Left lung (tissue), 14 donors: ENCODE results near the gene EHD3. TPM values are rescaled to one million over a fixed set of nuclear protein-coding genes. Genes with fewer than 3 reads are reported as not detected.
A peak's percentile ranks its signal among the peaks of the same experiment; 100 is the strongest.

Source experiments
- ATAC-seq: fragments of 200-7000 bp; cut with Tn5 transposase; one replicate; pipeline ENCODE4 v1.9.1; 2020; ENCODE audit warnings: moderate library complexity
- DNase-seq, 4 donors: peaks; one replicate each; pipeline ENCODE4 v3.0.0-alpha.2; 2013 to 2020
- H3K27ac ChIP-seq, 2 donors: fragments of 200-600 bp; sonication (generic) in 1 of 2; one replicate each; pipeline versions ENCODE4 v1.5.0 to v1.8.0; 2020 to 2021
- H3K27me3 ChIP-seq, 2 donors: fragments of 200-600 bp; sonication (generic) in 1 of 2; one replicate each; pipeline versions ENCODE4 v1.5.0 to v1.8.0; 2020 to 2021
- H3K36me3 ChIP-seq, 2 donors: fragments of 200-600 bp; sonication (generic) in 1 of 2; one replicate each; pipeline versions ENCODE4 v1.5.0 to v1.8.0; 2020 to 2021
- H3K4me1 ChIP-seq, 2 donors: fragments of 200-600 bp; one replicate each; pipeline ENCODE4 v1.8.0; 2021
- H3K4me3 ChIP-seq, 2 donors: fragments of 200-600 bp; sonication (generic) in 1 of 2; one replicate each; pipeline versions ENCODE4 v1.5.0 to v1.8.0; 2020 to 2021; ENCODE audit warnings: mild to moderate bottlenecking in 1 of 2
- H3K9me3 ChIP-seq, 2 donors: fragments of 200-600 bp; sonication (generic) in 1 of 2; one replicate each; pipeline versions ENCODE4 v1.5.0 to v1.8.0; 2020 to 2021
- CTCF ChIP-seq, 2 donors: fragments of 200-600 bp; sonication (generic) in 1 of 2; IDR thresholded peaks; one replicate each; pipeline versions ENCODE4 v1.5.0 to v1.8.0; 2021; ENCODE audit warnings: antibody characterized with exemption in 2 of 2
- intact Hi-C, 2 donors: fragments of 100-400 bp; cut with DNase I; formaldehyde crosslinking; loops; one replicate each; pipeline versions ENCODE4 v1.11.2 to v1.14.2; 2022
- long read RNA-seq, 12 donors: library from polyadenylated mRNA in 2 of 12; unstranded in 2 of 12; transcript quantifications; one replicate each; pipeline ENCODE4 v2.0.0 and lab custom pipeline, GENCODE V29; 2019 to 2026
- polyA plus RNA-seq, 6 donors: library from polyadenylated mRNA; unstranded; fragments of 120-200 nt; gene quantifications; one replicate each; pipeline ENCODE4 v1.2.1, GENCODE V29; 2013; ENCODE audit not compliant: insufficient read length in 6 of 6
- total RNA-seq, 2 donors: library from RNA; stranded (reverse); fragmentation: NEBNext Ultra II Directional; extraction: Animal tissue kit (Norgen Biotek cat#: 25700); gene quantifications; one replicate each; pipeline ENCODE4 v1.2.1, GENCODE V29; 2021
- donor health status: DM: no; HTN: yes; CAD: no.
- donor health status: DM: no; HTN: no; CAD: no.

The EHD3 gene
- total RNA-seq (1 to 10 TPM; 6.8 to 9.1 TPM), polyA plus RNA-seq (10 to 100 TPM in 3 of 6 donors, 1 to 10 TPM in 3; 7.1 to 12.1 (median 9.5) TPM)
- long read RNA-seq, donor 1, full-length matches to known transcripts: 6 of 6 reads
- long read RNA-seq, donor 1, partial matches to known transcripts: 0 of 6 reads
- long read RNA-seq, donor 1, other reads (novel, unspliced or antisense): 0 of 6 reads
- long read RNA-seq, donor 2, full-length matches to known transcripts: 4 of 4 reads
- long read RNA-seq, donor 2, partial matches to known transcripts: 0 of 4 reads
- long read RNA-seq, donor 2, other reads (novel, unspliced or antisense): 0 of 4 reads
- long read RNA-seq, donor 3, full-length matches to known transcripts: 6 of 6 reads
- long read RNA-seq, donor 3, partial matches to known transcripts: 0 of 6 reads
- long read RNA-seq, donor 3, other reads (novel, unspliced or antisense): 0 of 6 reads
- long read RNA-seq, donor 4, full-length matches to known transcripts: 2 of 4 reads
- long read RNA-seq, donor 4, partial matches to known transcripts: 1 of 4 reads
- long read RNA-seq, donor 4, other reads (novel, unspliced or antisense): 1 of 4 reads
- long read RNA-seq, donor 5, full-length matches to known transcripts: 1 of 1 reads
- long read RNA-seq, donor 5, partial matches to known transcripts: 0 of 1 reads
- long read RNA-seq, donor 5, other reads (novel, unspliced or antisense): 0 of 1 reads
- long read RNA-seq, donor 6, full-length matches to known transcripts: 4 of 4 reads
- long read RNA-seq, donor 6, partial matches to known transcripts: 0 of 4 reads
- long read RNA-seq, donor 6, other reads (novel, unspliced or antisense): 0 of 4 reads
- long read RNA-seq, donor 7, full-length matches to known transcripts: 5 of 5 reads
- long read RNA-seq, donor 7, partial matches to known transcripts: 0 of 5 reads
- long read RNA-seq, donor 7, other reads (novel, unspliced or antisense): 0 of 5 reads
- long read RNA-seq, donor 8, full-length matches to known transcripts: 5 of 5 reads
- long read RNA-seq, donor 8, partial matches to known transcripts: 0 of 5 reads
- long read RNA-seq, donor 8, other reads (novel, unspliced or antisense): 0 of 5 reads
- long read RNA-seq, donor 9: 0 reads
- long read RNA-seq, donor 10, full-length matches to known transcripts: 1 of 2 reads
- long read RNA-seq, donor 10, partial matches to known transcripts: 0 of 2 reads
- long read RNA-seq, donor 10, other reads (novel, unspliced or antisense): 1 of 2 reads
- long read RNA-seq, donor 11, full-length matches to known transcripts: 15 of 15 reads
- long read RNA-seq, donor 11, partial matches to known transcripts: 0 of 15 reads
- long read RNA-seq, donor 11, other reads (novel, unspliced or antisense): 0 of 15 reads
- long read RNA-seq, donor 12, full-length matches to known transcripts: 5 of 5 reads
- long read RNA-seq, donor 12, partial matches to known transcripts: 0 of 5 reads
- long read RNA-seq, donor 12, other reads (novel, unspliced or antisense): 0 of 5 reads

- peak; percentile 40 to 55 for TF ChIP-seq CTCF (IDR thresholded peaks at IDR 0.05)
- peak; percentile 73 to 96 (median 90) for DNase-seq
- no peaks in the 10 kb centered on the region for H3K36me3 ChIP-seq
- no peaks in the 10 kb centered on the region for H3K9me3 ChIP-seq
- H3K27me3 ChIP-seq: peaks cover 0 to 10% of the 10 kb centered on the region in 2 donors
- intact Hi-C loops: no loop called here
- peaks cover 3 to 18% of the 10 kb centered on the region in 2 donors for H3K4me1 ChIP-seq
- peak within 1 kb of the TSS; percentile 62 to 85 for H3K4me3 ChIP-seq
- ATAC-seq: peak; percentile 99
- peak within 1 kb of the TSS; percentile 39 to 68 for H3K27ac ChIP-seq
Measured at GRCh38 chr2:31233741-31234682, at the start of gene EHD3. EHD3 (plus strand) TSS chr2:31234152; CDS start chr2:31234622, 470 bp downstream.

- DNase-seq (no peak), ATAC-seq (no peak)
- intact Hi-C loops: no loop called here
- Histone ChIP-seq H3K27ac (no peak overlapping the region), H3K36me3 (no peaks in the 10 kb centered on the region), H3K27me3 (no peaks in the 10 kb centered on the region), H3K9me3 (no peaks in the 10 kb centered on the region), H3K4me3 (no peak overlapping the region), H3K4me1 (no peaks in the 10 kb centered on the region)
- no peak for TF ChIP-seq CTCF (IDR thresholded peaks at IDR 0.05)
Measured at GRCh38 chr2:31187166-31187565, 46.8 kb upstream of the EHD3 start.

GRCh38 chr2:31188131-31188530, 45.8 kb upstream of the EHD3 start:
- no peaks in the 10 kb centered on the region for H3K27me3 ChIP-seq
- H3K27ac ChIP-seq: no peak overlapping the region
- no peak overlapping the region for H3K4me3 ChIP-seq
- TF ChIP-seq CTCF (IDR thresholded peaks at IDR 0.05): no peak
- H3K4me1 ChIP-seq: no peaks in the 10 kb centered on the region
- intact Hi-C loops: no loop called here
- ATAC-seq (no peak), DNase-seq (no peak)
- H3K9me3 ChIP-seq: no peaks in the 10 kb centered on the region
- no peaks in the 10 kb centered on the region for H3K36me3 ChIP-seq

GRCh38 chr2:31189141-31189540, 44.8 kb upstream of the EHD3 start:
- Histone ChIP-seq H3K36me3 (no peaks in the 10 kb centered on the region), H3K4me1 (no peaks in the 10 kb centered on the region), H3K27ac (no peak overlapping the region), H3K9me3 (no peaks in the 10 kb centered on the region), H3K4me3 (no peak overlapping the region), H3K27me3 (no peaks in the 10 kb centered on the region)
- DNase-seq (no peak), ATAC-seq (no peak)
- intact Hi-C loops: no loop called here
- TF ChIP-seq CTCF (IDR thresholded peaks at IDR 0.05): no peak
